Thyroid gland (tissue), 4 donors: Measurements from ENCODE around the gene PNLDC1. TPM values are rescaled to one million over a fixed set of nuclear protein-coding genes. Genes with fewer than 3 reads are reported as not detected.

Experiments
- DNase-seq, 2 donors: peaks; one replicate each; pipeline ENCODE4 v3.0.0-alpha.2; 2019
- H3K27ac ChIP-seq, 3 donors: fragments of 200-600 bp; sonication (generic); 1 replicate in 2 of 3; 2 replicates in 1 of 3; pipeline ENCODE4 v1.5.1; 2016 to 2019; ENCODE audit warnings: mild to moderate bottlenecking in 1 of 3, moderate library complexity in 1 of 3
- H3K27me3 ChIP-seq: fragments of 200-600 bp; sonication (generic); one replicate; pipeline ENCODE4 v1.5.1; 2019
- H3K36me3 ChIP-seq, 2 donors: fragments of 200-600 bp; sonication (generic); one replicate each; pipeline ENCODE4 v1.5.1; 2016 to 2019
- H3K4me1 ChIP-seq, 2 donors: fragments of 200-600 bp; sonication (generic); one replicate each; pipeline ENCODE4 v1.5.1; 2017 to 2019
- H3K4me3 ChIP-seq, 3 donors: fragments of 200-600 bp; sonication (generic); replicated peaks in 1 of 3; 1 replicate in 2 of 3; 2 replicates in 1 of 3; pipeline ENCODE4 v1.5.1; 2016; ENCODE audit warnings: mild to moderate bottlenecking in 1 of 3
- H3K9me3 ChIP-seq: fragments of 200-600 bp; sonication (generic); one replicate; pipeline ENCODE4 v1.5.1; 2017
- POLR2A ChIP-seq, 2 donors: fragments of 450-650 bp; IDR thresholded peaks; one replicate each; pipeline ENCODE4 v1.6.1; 2017; ENCODE audit warnings: antibody characterized with exemption in 2 of 2, mild to moderate bottlenecking in 2 of 2, moderate library complexity in 1 of 2
- WGBS, 2 donors: methylation state at CpG; one replicate each; pipeline ENCODE4 v1.1.5; 2017; 5-methylcytosine and 5-hydroxymethylcytosine counted together
- intact Hi-C: fragments of 100-400 bp; cut with DNase I; formaldehyde crosslinking; loops from one replicate; pipeline ENCODE4 v1.15.1; 2023
- total RNA-seq, 4 donors: library from RNA; depleted of rRNA; stranded (reverse); fragments of >200 nt; gene quantifications; one replicate each; pipeline ENCODE4 v1.2.3, GENCODE V29; 2016
- TF ChIP-seq, protein P1 (sequence below), 6 experiments: fragments of 200-600 bp in 3 of 6; fragments of 450-650 bp in 3 of 6; sonication (generic) in 3 of 6; IDR thresholded peaks; one replicate each; pipeline ENCODE4 v1.5.1; 2016 to 2019; ENCODE audit warnings: antibody characterized with exemption in 6 of 6, mild to moderate bottlenecking in 2 of 6, inconsistent platforms in 1 of 6, moderate library complexity in 1 of 6

PNLDC1 gene
- total RNA-seq, 4 donors from 2014 or later = 2.0 TPM; not detected in 3

DNA sequence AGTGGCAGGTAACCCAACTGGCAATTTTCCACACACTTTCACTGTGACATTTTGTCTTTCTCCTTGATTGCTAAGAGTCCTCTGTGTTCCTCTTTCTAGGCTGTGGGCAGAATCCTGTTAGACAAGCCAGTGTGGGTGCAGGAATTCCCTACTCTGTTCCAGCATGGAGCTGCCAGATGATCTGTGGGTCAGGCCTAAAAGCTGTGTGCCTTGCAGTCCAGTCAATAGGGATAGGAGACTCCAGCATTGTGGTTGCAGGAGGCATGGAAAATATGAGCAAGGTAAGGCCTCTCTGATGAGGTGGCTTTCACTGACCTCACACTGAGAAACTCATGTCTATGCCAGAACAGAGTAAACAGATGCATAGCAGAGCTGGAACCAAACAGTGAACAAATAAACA is 33.2 kb upstream of the PNLDC1 start:
- Histone ChIP-seq H3K4me1 (peaks cover 7 to 8% of the 10 kb centered on the region in 2 donors), H3K4me3 (no peak overlapping the region), H3K36me3 (peaks cover 4 to 5% of the 10 kb centered on the region in 2 donors), H3K27ac (no peak overlapping the region), H3K9me3 (no peaks in the 10 kb centered on the region), H3K27me3 (no peaks in the 10 kb centered on the region)
- TF ChIP-seq, protein P1, sequence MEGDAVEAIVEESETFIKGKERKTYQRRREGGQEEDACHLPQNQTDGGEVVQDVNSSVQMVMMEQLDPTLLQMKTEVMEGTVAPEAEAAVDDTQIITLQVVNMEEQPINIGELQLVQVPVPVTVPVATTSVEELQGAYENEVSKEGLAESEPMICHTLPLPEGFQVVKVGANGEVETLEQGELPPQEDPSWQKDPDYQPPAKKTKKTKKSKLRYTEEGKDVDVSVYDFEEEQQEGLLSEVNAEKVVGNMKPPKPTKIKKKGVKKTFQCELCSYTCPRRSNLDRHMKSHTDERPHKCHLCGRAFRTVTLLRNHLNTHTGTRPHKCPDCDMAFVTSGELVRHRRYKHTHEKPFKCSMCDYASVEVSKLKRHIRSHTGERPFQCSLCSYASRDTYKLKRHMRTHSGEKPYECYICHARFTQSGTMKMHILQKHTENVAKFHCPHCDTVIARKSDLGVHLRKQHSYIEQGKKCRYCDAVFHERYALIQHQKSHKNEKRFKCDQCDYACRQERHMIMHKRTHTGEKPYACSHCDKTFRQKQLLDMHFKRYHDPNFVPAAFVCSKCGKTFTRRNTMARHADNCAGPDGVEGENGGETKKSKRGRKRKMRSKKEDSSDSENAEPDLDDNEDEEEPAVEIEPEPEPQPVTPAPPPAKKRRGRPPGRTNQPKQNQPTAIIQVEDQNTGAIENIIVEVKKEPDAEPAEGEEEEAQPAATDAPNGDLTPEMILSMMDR (IDR thresholded peaks at IDR 0.05) = no peak
- TF ChIP-seq POLR2A (IDR thresholded peaks at IDR 0.05) = no peak
- intact Hi-C loops = loop anchor here (10.0 kb wide), 1 partner anchor 72 kb away; the partner anchor contains the start of gene SOD2
- no peak for DNase-seq

DNA sequence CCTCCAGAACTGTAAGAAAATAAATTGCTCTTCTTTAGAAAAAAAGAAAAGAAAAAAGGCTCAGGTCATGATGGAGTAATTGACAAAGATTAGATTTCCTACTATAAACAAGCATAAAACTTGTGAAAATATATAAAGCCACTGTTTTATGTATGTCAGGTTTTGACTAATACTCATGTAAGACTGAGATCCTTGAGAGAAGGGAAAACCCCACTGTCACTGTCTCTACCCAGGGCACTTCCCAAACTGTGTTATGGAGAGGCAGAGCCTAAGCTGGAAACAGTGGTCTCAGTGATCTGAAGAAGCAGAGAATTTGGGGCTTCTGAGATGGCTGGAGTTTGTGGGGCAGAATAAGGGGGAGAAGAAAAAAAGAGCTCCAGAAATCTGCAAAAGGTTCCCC is 30.6 kb upstream of the PNLDC1 start:
- no peaks in the 10 kb centered on the region for H3K9me3 ChIP-seq
- no peaks in the 10 kb centered on the region for H3K27me3 ChIP-seq
- no peak for DNase-seq
- no peak overlapping the region for H3K4me3 ChIP-seq
- intact Hi-C loops = loop anchor here (10.0 kb wide), 1 partner anchor 75 kb away; the partner anchor contains the start of gene SOD2
- no peaks in the 10 kb centered on the region for H3K4me1 ChIP-seq
- H3K27ac ChIP-seq = no peak overlapping the region
- H3K36me3 ChIP-seq = peaks cover 4 to 5% of the 10 kb centered on the region in 2 donors
- TF ChIP-seq, protein P1 (IDR thresholded peaks at IDR 0.05) = no peak
- TF ChIP-seq POLR2A (IDR thresholded peaks at IDR 0.05) = no peak

DNA sequence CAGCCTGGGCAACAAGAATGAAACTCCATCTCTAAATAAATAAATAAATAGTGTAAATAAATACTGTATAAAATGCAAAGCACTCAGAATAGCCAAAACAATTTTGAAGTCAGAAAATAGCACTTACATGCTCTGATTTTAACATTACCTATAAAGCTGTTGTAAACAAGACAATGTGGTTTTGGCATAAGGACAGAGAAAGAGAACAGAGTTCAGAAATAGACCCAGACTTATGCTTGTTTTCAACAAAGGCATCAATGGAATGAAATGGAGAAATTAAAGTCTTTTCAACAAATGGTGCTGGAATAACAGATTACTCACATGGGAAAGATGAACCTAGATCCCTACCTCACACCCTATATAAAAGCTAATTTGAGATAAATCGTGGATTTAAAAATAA is 27.9 kb upstream of the PNLDC1 start:
- no peak overlapping the region for H3K4me3 ChIP-seq
- WGBS, 2 donors = 0% methylated on average over 1 of the region's 1 CpG
- DNase-seq = no peak
- H3K27ac ChIP-seq = no peak overlapping the region
- H3K9me3 ChIP-seq = no peaks in the 10 kb centered on the region
- intact Hi-C loops = no loop called here
- H3K4me1 ChIP-seq = no peaks in the 10 kb centered on the region
- peaks cover 3 to 4% of the 10 kb centered on the region in 2 donors for H3K36me3 ChIP-seq
- no peak for TF ChIP-seq POLR2A (IDR thresholded peaks at IDR 0.05)
- TF ChIP-seq, protein P1 (IDR thresholded peaks at IDR 0.05) = no peak
- no peaks in the 10 kb centered on the region for H3K27me3 ChIP-seq

DNA sequence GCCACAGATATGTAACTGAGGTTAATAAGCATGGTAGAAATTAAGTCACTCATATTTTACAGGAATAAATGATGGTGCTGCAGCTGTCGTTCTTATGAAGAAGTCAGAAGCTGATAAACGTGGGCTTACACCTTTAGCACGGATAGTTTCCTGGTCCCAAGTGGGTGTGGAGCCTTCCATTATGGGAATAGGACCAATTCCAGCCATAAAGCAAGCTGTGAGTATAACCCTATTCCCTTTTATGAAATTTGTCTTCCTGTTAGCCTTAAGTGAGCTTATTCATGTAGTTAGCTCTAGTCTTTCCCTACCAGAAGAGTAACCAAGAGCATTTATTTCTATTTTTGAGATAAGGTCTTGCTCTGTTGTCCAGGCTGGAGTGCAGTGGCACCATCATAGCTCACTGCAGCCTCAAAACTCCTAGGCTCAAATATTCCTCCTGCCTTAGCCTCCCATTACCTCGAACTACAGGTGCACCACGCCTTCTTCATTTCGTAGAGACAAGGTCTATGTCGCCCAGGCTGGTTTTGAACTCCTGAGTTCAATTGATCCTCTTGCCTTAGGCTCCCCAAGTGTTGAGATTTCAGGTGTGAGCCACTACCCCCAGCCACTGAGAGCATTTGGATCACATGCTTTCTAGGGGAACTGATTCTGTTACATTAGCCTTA is 22.7 kb upstream of the PNLDC1 start:
- Histone ChIP-seq H3K27ac (no peak overlapping the region), H3K36me3 (peaks cover 49 to 50% of the 10 kb centered on the region in 2 donors), H3K4me1 (no peaks in the 10 kb centered on the region), H3K27me3 (no peaks in the 10 kb centered on the region), H3K4me3 (no peak overlapping the region), H3K9me3 (no peaks in the 10 kb centered on the region)
- DNase-seq = no peak
- intact Hi-C loops = no loop called here
- TF ChIP-seq, protein P1 (IDR thresholded peaks at IDR 0.05) = no peak
- no peak for TF ChIP-seq POLR2A (IDR thresholded peaks at IDR 0.05)
- 83 to 93% methylated on average over 7 of the region's 7 CpGs for WGBS, 2 donors

DNA sequence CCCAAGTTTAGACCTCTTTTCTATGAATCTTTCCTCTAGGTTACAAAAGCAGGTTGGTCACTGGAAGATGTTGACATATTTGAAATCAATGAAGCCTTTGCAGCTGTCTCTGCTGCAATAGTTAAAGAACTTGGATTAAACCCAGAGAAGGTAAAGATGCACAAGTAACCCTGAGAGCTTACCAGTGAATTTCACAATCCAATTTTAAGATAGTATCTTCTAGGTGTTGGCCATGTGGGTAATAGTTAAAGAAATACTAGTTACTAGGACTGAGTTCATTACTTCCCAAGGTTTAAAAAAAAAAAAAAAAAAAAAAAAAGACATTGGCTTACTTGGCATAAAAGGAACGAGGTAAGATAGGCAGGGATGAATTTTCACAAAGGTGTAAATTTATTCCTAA is 21.9 kb upstream of the PNLDC1 start:
- H3K4me1 ChIP-seq = no peaks in the 10 kb centered on the region
- no peaks in the 10 kb centered on the region for H3K27me3 ChIP-seq
- intact Hi-C loops = no loop called here
- whole genome bisulfite sequencing, 2 donors = 75 to 79% methylated on average over 1 of the region's 1 CpG
- DNase-seq = no peak
- H3K27ac ChIP-seq = no peak overlapping the region
- H3K9me3 ChIP-seq = no peaks in the 10 kb centered on the region
- H3K4me3 ChIP-seq = no peak overlapping the region
- H3K36me3 ChIP-seq = peaks cover 56 to 57% of the 10 kb centered on the region in 2 donors
- TF ChIP-seq POLR2A (IDR thresholded peaks at IDR 0.05) = no peak
- TF ChIP-seq, protein P1 (IDR thresholded peaks at IDR 0.05) = no peak
